Amygdala (tissue), 56 donors: ENCODE measurements around the gene MAMDC2.

Source experiments
- DNase-seq, 56 donors: peaks; one replicate each; lab custom pipeline; 2025; lab: John Stamatoyannopoulos, UW

Gene MAMDC2

GRCh38 chr9:70127540-70128416, 84.1 kb downstream of the MAMDC2 start:
- no peak for DNase-seq

- DNase-seq, result no peak
Measured at GRCh38 chr9:70130266-70130665, 86.6 kb downstream of the MAMDC2 start.

- no peak for DNase-seq
Measured at GRCh38 chr9:70131296-70131695, 87.6 kb downstream of the MAMDC2 start.

GRCh38 chr9:70133253-70134208, 89.9 kb downstream of the MAMDC2 start:
- DNase-seq, result no peak

GRCh38 chr9:70134360-70134759, 90.7 kb downstream of the MAMDC2 start:
- no peak for DNase-seq

- DNase-seq, result no peak
Measured at GRCh38 chr9:70135176-70135575, 91.5 kb downstream of the MAMDC2 start.

- no peak for DNase-seq
Measured at GRCh38 chr9:70136632-70137031, 93.0 kb downstream of the MAMDC2 start.

- no peak for DNase-seq
Measured at GRCh38 chr9:70137577-70137976, 93.9 kb downstream of the MAMDC2 start.

GRCh38 chr9:70142101-70142500, 98.5 kb downstream of the MAMDC2 start:
- no peak for DNase-seq

- no peak for DNase-seq
Measured at GRCh38 chr9:70143394-70144130, 99.9 kb downstream of the MAMDC2 start.

GRCh38 chr9:70144131-70144503, 100.5 kb downstream of the MAMDC2 start:
- no peak for DNase-seq

- DNase-seq, result no peak
Measured at GRCh38 chr9:70145981-70146380, 102.3 kb downstream of the MAMDC2 start.

- no peak for DNase-seq
Measured at GRCh38 chr9:70147196-70147595, 103.5 kb downstream of the MAMDC2 start.

- no peak for DNase-seq
Measured at GRCh38 chr9:70147651-70148050, 104.0 kb downstream of the MAMDC2 start.

GRCh38 chr9:70152350-70152749, 108.7 kb downstream of the MAMDC2 start:
- DNase-seq, result no peak

- no peak for DNase-seq
Measured at GRCh38 chr9:70156729-70157128, 113.1 kb downstream of the MAMDC2 start.

- DNase-seq, result no peak
Measured at GRCh38 chr9:70159630-70160029, 116.0 kb downstream of the MAMDC2 start.

- no peak for DNase-seq
Measured at GRCh38 chr9:70160686-70161600, 117.3 kb downstream of the MAMDC2 start.

GRCh38 chr9:70165006-70165602, 121.5 kb downstream of the MAMDC2 start:
- DNase-seq, result no peak
